Liver (tissue), 3 donors: ENCODE data around the gene MMS19.

ENCODE experiments used
- ATF3 ChIP-seq: IDR thresholded peaks from 2 replicates; pipeline ENCODE4 v1.6.1; 2016; ENCODE audit warnings: antibody characterized with exemption
- CTCF ChIP-seq: fragments of 150-350 bp; IDR thresholded peaks from 2 replicates; pipeline ENCODE4 v1.5.1; 2017; ENCODE audit warnings: improper control_type of control experiment, low read depth, low read length; ENCODE audit not compliant: missing input control
- EGR1 ChIP-seq, 2 donors: IDR thresholded peaks; 2 replicates each; pipeline ENCODE4 v1.6.1; 2016 to 2018; ENCODE audit warnings: antibody characterized with exemption in 2 of 2, low read depth in 2 of 2
- FOXA1 ChIP-seq: IDR thresholded peaks from 2 replicates; pipeline ENCODE4 v1.6.1; 2016; ENCODE audit warnings: antibody characterized with exemption
- GABPA ChIP-seq, 2 donors: IDR thresholded peaks in 1 of 2; conservative IDR thresholded peaks in 1 of 2; 2 replicates each; pipeline ENCODE4 v1.6.1; 2016; ENCODE audit warnings: antibody characterized with exemption in 2 of 2, mild to moderate bottlenecking in 1 of 2, moderate library complexity in 1 of 2
- HNF4A ChIP-seq, 2 donors: conservative IDR thresholded peaks; 2 replicates each; pipeline ENCODE4 v1.6.1; 2016; ENCODE audit warnings: antibody characterized with exemption in 2 of 2, mild to moderate bottlenecking in 2 of 2
- JUND ChIP-seq, 2 donors: IDR thresholded peaks; 2 replicates each; pipeline ENCODE4 v1.6.1; 2016; ENCODE audit warnings: antibody characterized with exemption in 2 of 2
- MAX ChIP-seq: IDR thresholded peaks from 2 replicates; pipeline ENCODE4 v1.6.1; 2016; ENCODE audit warnings: antibody characterized with exemption
- RAD21 ChIP-seq, 2 donors: IDR thresholded peaks; 2 replicates each; pipeline ENCODE4 v1.6.1; 2016; ENCODE audit warnings: antibody characterized with exemption in 2 of 2, mild to moderate bottlenecking in 2 of 2
- REST ChIP-seq: IDR thresholded peaks from 2 replicates; pipeline ENCODE4 v1.6.1; 2016; ENCODE audit warnings: antibody characterized with exemption, mild to moderate bottlenecking
- RXRA ChIP-seq, 2 donors: IDR thresholded peaks; 2 replicates each; pipeline ENCODE4 v1.6.1; 2017 to 2018; ENCODE audit warnings: antibody characterized with exemption in 2 of 2, mild to moderate bottlenecking in 1 of 2
- TAF1 ChIP-seq: conservative IDR thresholded peaks from 2 replicates; pipeline ENCODE4 v1.6.1; 2016; ENCODE audit warnings: antibody characterized with exemption, mild to moderate bottlenecking
- YY1 ChIP-seq: IDR thresholded peaks from 2 replicates; pipeline ENCODE4 v1.6.1; 2016; ENCODE audit warnings: antibody characterized with exemption, mild to moderate bottlenecking
- ZBTB33 ChIP-seq: IDR thresholded peaks from 2 replicates; pipeline ENCODE4 v1.6.1; 2016; ENCODE audit warnings: antibody characterized with exemption
- donor health status: healthy.
- donor health status: healthy.

- TF ChIP-seq CTCF (no peak), REST (no peak), HNF4A (conservative IDR thresholded peaks at IDR 0.05) (no peak), MAX (no peak), RAD21 (IDR thresholded peaks at IDR 0.05) (no peak), TAF1 (no peak), JUND (IDR thresholded peaks at IDR 0.05) (no peak), ZBTB33 (no peak), RXRA (IDR thresholded peaks at IDR 0.05) (no peak), YY1 (no peak), FOXA1 (no peak), ATF3 (no peak), EGR1 (IDR thresholded peaks at IDR 0.05; ENCODE audit: low read depth in 2 of 2) (no peak), GABPA (IDR thresholded peaks at IDR 0.05 in 1 of 2, conservative IDR thresholded peaks at IDR 0.05 in 1 of 2) (no peak)
Observed at GRCh38 chr10:97537186-97537869, 39.1 kb upstream of the MMS19 start.
